Islet precursor cell (in vitro differentiated cells): ENCODE measurements around the gene IKZF1.
A peak's percentile ranks its signal among the peaks of the same experiment; 100 is the strongest.

Experiments used
- DNase-seq: peaks from one replicate; pipeline ENCODE4 v3.0.0-alpha.2; 2018

The IKZF1 gene

GRCh38 chr7:50304129-50304910, at the start of gene IKZF1:
Gene IKZF1, plus strand, starts transcription at chr7:50304716. Its CDS starts 14,346 bp downstream, at chr7:50319062.
- DNase-seq, result peak; percentile 65

GRCh38 chr7:50261593-50261992, 42.9 kb upstream of the IKZF1 start:
- no peak for DNase-seq

- DNase-seq, result no peak
Measured at GRCh38 chr7:50262446-50262845, 42.1 kb upstream of the IKZF1 start.

GRCh38 chr7:50262916-50263690, 41.4 kb upstream of the IKZF1 start:
- DNase-seq, result no peak

- no peak for DNase-seq
Measured at GRCh38 chr7:50264908-50265307, 39.6 kb upstream of the IKZF1 start.

GRCh38 chr7:50265968-50266634, 38.4 kb upstream of the IKZF1 start:
- DNase-seq, result no peak

GRCh38 chr7:50266635-50267386, 37.7 kb upstream of the IKZF1 start:
- no peak for DNase-seq

GRCh38 chr7:50267525-50268041, 36.9 kb upstream of the IKZF1 start:
- DNase-seq, result no peak

- DNase-seq, result no peak
Measured at GRCh38 chr7:50268223-50268622, 36.3 kb upstream of the IKZF1 start.

- DNase-seq, result no peak
Measured at GRCh38 chr7:50268990-50269389, 35.5 kb upstream of the IKZF1 start.

GRCh38 chr7:50270531-50271018, 33.9 kb upstream of the IKZF1 start:
- DNase-seq, result no peak

GRCh38 chr7:50272808-50273207, 31.7 kb upstream of the IKZF1 start:
- DNase-seq, result no peak

- DNase-seq, result no peak
Measured at GRCh38 chr7:50273301-50273700, 31.2 kb upstream of the IKZF1 start.

- no peak for DNase-seq
Measured at GRCh38 chr7:50273870-50274269, 30.6 kb upstream of the IKZF1 start.

GRCh38 chr7:50274361-50274760, 30.2 kb upstream of the IKZF1 start:
- no peak for DNase-seq

- no peak for DNase-seq
Measured at GRCh38 chr7:50275430-50275829, 29.1 kb upstream of the IKZF1 start.

GRCh38 chr7:50276483-50276882, 28.0 kb upstream of the IKZF1 start:
- DNase-seq, result no peak

- no peak for DNase-seq
Measured at GRCh38 chr7:50278120-50278519, 26.4 kb upstream of the IKZF1 start.

GRCh38 chr7:50281680-50282445, 22.7 kb upstream of the IKZF1 start:
- DNase-seq, result no peak

GRCh38 chr7:50282813-50283605, 21.5 kb upstream of the IKZF1 start:
- no peak for DNase-seq

- DNase-seq, result no peak
Measured at GRCh38 chr7:50283731-50284130, 20.8 kb upstream of the IKZF1 start.
